GM19240 (cell line): Measurements from ENCODE around the gene ATXN7L2.
A peak's percentile ranks its signal among the peaks of the same experiment; 100 is the strongest.

ENCODE experiments used
- DNase-seq: peaks from one replicate; pipeline ENCODE4 v3.0.0; 2011; ENCODE audit warnings: low spot score; ENCODE audit not compliant: insufficient read length

Gene ATXN7L2

DNA sequence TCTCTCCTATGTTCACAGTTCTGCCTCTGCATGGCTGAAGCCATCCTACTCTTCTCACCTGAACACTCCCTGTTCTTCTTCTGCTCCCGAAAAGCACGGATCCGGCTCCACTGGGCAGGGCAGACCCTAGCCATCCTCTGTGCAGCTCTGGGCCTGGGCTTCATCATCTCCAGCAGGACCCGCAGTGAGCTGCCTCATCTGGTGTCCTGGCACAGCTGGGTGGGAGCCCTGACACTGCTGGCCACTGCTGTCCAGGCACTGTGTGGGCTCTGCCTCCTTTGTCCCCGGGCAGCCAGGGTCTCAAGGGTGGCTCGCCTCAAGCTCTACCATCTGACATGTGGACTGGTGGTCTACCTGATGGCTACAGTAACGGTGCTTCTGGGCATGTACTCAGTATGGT is 12.0 kb downstream of the ATXN7L2 start:
- no peak for DNase-seq

DNA sequence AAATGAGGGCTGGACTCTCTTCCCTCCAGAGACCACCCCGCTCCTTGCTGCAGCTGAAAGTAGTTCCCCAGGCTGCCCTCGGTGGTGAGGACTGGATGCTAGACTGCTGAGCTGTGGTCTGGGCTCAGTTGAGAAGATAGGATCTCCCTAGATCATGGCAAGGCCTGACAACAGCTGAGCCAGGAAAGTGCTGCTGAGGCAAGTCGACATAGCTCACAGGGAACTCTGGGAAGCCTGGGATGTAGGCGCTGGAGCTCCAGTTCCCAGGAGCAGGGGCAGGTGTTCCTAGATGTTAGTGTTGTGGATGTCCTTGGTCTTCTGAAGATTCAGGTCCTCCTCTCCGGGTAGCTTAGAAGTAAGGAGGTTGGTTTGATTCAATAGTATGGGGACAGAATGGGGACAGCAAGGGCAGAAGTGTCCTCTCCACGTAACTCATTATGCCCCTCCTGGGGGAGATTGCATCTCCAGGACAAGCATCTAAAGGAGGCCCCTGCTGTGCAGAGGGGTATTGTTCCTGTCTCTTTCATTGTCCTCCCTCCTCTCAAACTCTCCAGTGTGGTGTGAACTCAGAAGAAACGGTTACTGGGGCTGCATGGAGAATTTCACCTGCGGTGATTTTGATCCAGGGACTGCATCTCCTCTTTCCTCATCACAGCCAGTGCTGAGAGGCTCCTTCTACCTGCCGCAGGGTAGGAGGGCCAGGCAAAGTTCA is 13.9 kb downstream of the ATXN7L2 start:
- DNase-seq: no peak

DNA sequence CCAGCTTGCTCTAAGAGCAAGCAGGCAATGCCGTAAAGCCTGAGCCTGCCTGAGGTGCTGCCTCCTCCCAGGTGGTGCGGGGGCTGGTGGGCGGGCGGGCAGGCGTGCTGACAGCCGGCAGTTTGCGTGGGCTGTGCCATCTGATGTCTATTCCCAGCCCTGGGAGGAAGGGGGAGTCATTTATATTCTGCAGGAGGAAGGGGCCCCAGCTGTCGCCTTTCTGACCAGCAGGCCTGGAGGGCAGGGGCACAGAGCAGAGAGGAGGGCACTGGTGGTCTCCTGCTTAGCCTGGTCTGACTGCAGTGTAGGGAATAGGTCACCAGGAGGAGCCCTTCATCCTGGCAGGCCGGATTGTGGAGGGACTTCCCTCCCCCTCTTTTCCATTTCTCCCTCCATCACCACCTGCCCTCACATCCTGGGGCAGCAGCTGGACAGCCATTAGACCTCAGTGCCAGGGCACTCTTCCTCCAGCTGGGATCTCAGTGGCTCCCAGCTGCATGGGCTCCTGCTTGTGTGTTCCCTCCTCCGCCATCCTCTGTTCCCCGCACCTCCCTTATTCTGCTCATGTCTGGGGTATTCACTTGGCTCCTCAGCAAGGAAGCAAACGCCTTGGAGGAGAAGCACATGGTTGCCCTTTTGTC is 14.6 kb downstream of the ATXN7L2 start:
- DNase-seq: no peak

DNA sequence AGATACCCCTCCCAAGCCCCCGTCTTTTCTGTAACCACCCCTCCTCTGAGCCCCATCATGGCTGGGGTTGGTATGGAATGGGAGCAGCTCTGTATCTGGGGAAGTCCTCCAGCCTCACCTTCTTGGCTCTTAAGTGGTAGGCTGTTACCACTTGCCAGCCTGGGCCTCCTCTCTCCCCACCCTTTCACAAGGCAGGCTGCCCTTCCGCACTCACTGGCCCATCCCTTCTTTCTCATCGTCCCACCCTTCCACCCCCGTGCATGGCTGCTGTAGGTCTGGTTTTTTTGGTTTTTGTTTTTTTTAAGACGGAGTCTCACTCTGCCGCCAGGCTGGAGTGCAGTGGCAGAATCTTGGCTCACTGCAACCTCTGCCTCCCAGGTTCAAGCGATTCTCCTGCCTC is 15.4 kb downstream of the ATXN7L2 start:
- no peak for DNase-seq

DNA sequence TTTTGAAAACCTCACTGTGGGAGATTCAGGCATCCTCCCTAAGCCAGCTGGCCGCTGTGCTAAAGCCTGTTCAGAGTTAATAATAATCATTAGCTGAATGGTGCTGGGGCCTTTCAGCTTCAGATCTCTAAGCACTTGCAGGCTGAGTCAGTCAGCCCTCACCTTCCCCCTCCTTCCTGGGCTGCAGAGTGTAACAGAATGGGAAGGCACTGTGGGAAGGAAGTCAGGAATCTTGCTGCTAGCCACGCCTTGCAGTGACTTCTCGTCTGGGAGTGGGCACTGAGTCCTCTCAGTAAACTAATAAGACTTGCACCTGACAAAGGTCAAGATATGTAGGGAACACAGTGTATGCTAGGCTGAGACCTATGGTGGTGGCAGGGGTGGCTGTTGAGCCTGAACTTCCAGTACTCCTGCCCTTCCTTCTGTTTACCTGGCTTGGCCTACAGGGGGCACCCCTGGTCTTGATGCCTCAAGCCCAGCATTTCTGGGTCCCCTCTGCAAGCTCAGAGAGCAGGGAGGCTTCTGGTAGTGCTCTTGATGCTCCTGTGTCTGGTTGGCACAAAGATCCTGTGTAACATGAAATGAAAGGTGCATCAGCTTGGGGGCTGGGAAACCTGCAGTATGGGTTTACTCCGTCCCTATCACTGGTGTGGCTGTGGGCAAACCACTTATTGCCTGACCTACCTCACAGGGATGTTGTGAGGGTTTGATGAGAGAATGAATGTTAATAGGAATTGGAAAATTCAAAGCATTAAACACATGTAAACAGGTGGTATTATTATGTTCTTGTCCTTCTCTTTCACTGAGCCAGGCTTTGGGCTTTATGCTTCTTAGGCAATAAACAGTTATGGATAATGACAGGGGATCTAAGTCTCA is 16.2 kb downstream of the ATXN7L2 start:
- no peak for DNase-seq

DNA sequence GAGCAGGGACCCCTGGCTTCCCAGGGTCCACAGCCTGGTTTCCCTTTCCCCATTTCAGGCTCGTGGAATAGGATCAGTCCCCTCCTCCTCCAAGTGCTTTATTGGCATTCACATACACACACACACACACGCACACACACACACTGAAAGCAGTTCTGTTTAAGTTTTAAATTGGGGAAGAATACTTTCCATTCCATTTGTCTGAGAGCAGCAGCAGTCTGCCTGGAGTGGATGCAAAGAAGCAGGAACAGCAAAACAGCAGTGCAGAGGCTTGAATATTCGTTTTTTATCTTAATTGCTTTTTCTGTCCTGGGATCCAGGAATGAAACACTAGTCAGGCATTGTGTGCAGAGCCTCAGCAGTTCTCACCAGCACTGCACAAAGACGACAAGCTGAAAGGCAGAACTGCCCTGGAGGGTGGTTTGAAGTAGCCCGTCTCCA is 17.3 kb downstream of the ATXN7L2 start:
- no peak for DNase-seq

DNA sequence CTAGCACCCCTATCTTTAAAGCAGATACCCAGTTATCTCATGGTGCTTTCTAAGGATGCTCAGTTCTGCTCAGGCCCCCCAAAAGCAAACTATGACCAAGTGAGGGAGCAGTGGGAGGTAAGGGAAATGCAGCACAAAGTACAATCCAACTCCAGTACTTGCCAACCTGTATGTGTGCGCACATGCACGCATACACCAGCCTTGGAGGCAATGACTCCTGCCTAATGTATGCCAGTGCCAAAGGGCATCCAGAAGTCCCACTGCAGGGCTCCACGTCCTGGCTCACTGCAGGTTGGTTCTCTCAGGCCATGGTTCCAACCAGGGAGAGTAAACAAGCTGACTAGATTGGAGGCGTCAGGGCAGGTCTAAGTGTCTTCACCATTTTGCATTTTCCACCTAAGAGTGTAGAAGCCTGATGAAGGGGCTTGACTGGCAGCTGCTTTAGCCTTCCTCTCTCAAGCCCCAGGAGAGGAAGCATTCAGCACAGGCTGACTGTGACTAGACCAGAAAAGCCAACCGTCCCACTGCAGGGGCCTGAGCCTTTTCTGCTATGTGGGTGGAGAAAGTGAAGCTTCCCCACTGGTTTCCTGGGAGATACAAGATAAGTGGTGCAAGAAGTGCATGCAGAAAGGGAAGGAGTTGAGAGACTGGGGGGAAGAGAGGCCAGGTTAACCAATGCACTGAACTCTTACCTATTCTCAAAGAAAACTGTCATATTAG is 18.1 kb downstream of the ATXN7L2 start:
- DNase-seq: no peak

DNA sequence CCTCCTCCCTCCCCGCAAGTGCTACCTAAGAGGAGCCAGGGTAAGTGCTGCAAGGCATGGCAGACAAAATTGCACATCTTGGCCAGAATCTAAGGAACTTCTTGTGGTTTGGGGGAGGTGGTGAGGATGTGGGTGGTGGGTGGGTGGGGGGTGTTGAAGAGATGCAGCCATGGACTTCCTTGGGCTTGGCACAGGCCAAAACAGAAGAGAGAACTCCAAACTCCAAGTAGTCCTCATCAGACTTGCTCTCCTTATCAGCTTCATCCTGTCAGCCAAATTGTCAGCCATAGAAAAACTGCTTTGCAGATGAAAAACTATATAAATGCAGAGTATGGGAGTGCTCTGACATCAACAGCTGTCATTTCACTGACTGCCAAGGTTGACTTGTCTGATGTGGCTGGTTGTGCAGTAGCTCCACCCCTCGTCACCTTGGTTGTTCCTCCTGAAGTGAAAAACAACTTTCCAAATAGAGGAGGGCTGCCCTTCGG is 18.7 kb downstream of the ATXN7L2 start:
- no peak for DNase-seq

DNA sequence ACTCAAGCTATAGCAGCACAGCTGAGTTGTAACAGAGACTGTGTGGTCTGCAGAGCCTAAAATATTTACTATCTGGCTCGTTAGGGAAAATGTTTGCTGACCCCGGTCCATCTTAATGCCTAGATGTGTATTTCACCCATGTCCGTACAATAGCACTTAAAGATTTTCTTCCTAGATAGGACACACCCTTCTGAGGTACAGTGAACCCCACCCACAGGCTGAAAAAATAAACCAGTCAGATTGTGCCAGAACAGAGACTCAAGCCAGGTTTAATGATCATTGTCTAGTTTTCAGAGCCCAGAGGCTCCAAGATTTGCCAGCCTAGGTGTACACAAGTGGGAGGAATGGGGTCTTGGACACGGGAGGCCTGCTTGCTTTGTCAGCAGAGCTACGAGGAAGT is 20.2 kb downstream of the ATXN7L2 start:
- no peak for DNase-seq

DNA sequence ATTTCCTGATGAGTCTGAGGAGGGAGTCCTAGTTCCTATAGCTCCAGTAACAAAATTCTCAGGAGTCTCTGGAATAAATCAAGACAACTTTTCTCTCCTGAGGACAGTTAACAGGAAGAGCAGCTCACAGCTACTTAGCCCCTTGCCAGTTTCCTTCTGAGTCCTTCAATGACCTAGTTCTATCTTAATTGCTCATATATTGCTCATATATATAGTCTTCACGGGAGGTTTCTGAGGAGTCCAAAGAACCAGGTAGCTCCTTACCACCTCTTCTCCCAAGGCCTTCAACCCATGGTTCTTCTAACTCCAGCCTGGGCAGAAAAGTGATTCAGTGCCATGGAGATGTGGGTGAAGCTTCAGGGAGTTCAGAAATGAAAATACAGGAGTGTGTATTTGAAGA is 21.3 kb downstream of the ATXN7L2 start:
- no peak for DNase-seq

DNA sequence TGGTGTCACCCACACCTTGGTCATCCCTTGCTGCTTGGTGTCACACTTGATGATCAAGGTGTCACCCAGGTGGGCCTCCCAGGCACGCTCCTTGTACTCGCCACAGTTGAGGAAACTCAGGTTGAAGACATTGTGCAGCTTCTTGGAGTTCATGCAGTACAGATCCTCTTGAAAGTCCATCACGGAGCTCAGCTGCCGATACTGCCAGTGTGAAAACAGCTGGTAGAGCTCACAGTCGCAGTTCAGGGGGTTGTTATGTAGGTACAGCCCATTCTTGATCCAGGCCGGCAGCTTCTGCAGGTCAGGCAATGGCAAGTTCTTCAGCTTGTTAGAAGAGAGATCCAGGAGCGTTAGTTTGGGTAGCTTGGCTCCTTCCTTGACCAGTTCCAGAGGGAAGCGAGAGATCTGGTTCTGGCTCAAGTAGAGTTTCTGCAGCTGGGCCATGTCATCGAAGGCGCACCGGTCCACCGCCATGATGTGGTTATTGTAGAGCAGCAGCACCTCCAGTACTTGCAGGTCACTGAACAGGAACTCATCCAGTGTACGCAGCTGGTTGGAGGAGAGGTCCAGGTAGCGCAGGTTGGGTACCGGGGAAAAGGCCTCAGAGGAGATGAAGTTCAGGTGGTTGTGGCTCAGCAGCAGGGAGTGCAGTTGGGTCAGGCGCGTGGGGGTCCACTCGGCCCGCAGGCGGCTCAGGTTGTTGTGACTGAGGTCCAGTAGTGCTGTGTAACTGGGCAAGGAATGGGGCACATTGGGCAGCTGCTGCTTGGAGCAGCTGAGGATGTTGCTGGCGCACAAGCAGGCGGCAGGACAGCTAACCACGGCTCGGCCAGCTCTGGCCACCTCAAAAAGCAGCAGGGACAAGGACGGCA is 24.5 kb downstream of the ATXN7L2 start:
- DNase-seq: no peak

DNA sequence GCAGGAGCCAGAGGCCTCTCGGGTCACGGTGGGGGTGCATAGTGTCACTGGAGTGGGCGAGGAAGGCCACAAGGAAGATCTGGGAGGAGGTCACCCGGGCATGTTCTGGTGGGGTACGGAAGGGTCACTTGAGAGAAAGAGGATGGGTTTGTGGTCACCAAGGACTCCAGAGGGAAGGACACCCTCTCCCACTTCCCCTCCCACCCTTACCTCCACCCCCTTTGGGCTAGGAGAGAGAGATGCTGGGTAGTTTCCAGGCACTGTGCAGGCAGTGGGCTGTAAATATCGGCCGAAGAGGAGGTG is 25.1 kb downstream of the ATXN7L2 start:
- DNase-seq: no peak

DNA sequence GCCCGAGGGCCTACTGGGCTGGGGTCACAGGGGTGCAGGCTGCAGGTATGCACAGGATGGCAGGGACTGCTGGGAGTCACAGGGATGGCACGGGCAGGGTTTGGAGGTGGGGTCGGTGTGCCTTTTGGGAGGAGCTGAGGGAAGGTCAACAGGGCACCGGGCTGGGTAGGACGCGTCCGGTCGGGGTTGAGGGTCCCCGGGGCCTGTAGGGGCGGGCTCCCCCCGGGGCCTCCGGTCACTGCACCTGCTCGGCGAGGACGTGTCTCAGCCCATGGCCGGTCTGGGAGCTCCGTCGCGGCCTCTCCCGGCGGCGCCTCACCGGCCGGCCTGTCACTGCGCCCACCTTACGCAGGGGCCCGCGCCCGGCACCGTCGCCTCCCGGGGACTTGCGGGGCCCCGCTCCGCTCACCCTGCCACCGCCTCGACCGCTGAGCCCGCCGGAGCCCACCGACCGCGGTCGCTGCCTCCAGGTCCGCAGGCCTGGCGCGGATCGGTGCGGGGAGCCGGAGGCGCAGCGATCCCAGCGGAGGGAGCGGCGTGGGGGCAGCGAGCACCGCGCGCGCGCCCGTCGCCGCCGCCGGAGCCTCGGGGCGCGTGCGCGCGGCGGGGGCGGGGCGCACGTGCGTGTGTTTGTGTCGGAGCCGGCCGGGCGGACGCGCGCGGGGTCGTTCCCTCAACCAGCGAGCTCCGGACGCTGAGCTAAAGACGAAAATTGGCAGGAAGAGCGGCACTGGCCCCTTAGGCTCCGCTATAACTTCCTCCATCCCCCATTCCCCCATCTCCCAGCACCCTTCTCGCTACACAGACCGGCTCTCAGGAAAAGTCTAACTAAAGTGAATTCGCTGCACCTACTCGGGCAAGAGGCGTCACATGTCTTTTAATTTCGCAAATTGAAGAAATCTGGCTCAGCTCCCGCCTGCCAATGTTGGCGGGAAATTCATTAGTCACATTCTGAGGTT is 25.8 kb downstream of the ATXN7L2 start, which contains the start of gene AMIGO1:
AMIGO1 (minus strand) TSS at position 552 of the 959 bp plus-strand sequence. CDS start 815 bp downstream, outside the sequence.
- DNase-seq: peak; percentile 61

DNA sequence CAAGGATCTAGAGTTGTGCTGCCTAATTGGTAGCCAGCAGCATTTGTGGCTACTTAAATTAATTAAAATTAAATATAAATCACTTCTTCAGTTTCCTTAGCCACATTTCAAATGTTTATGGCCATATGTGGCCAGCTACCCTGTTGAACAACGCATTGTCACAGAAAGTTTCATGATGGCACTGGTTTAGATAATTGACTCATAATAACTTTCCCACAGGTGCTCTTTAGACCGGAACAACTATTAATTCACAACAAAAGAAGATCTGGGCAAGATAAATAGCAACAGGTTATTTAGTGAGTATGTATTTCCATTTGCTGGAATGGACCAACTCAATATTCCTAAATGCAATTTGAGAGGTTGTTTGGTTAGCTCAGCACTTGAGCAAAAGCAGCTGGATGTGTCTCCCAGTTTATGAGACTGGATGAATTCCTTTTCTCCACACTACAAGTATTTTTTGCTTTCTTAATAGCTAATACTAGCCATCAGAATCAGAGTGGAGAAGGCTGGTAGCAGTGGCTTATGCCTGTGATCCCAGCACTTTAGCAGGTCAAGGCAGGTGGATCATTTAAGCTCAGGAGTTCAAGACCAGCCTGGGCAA is 29.5 kb downstream of the ATXN7L2 start:
- no peak for DNase-seq

DNA sequence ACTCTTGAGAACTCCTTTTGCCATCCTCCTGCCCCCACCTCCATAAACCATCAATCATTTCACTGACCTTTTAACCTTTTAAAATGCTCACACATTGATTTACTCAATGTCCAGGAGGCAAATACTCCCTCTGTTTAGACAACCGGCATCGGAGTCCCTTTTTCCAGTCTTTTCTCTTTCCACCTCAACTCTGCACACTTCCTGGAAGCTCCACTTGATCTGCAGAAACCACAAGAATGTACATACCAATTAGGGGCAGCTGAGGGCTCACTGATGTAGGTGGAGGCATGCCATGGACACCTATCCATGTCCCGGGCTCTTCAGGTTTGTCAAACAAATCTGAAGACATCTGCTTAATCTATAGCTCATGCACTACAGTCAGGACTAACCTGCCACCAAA is 31.1 kb downstream of the ATXN7L2 start:
- no peak for DNase-seq

DNA sequence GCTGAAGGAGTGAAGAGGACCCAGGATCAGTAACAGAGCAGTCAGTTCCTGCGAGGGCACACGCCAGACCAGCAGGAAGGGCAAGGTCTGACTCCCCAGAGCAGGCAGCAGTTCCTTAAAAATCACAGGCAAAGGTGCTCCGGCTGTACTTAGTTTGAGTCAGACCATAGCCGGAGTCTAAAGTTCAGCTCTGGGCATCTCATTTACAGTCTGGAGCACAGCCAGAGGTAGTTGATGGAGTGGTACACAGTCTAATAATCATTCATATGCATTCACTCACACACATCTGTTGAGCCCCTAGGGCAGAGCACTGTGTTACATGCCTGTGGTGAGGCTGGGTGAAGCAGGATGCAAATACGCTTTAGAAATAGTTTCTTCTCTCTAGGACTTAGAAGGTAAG is 33.2 kb downstream of the ATXN7L2 start:
- DNase-seq: no peak

DNA sequence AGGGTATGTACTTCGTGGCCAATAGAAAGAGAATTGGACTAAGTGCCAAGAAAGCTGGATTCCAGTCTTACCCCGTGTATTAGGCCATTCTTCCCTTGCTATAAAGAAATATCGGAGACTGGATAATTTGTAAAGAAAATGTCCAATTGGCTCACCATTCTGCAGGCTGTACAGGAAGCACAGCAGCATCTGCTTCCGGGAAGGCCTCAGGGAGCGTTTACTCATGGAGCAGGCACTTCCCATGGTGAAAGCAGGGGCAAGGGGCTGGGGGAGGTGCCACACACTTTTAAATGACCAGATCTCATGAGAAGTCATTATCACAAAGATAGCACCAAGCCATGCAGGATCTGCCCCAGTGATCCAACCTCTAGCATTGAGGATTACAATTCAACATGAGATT is 33.6 kb downstream of the ATXN7L2 start:
- no peak for DNase-seq

DNA sequence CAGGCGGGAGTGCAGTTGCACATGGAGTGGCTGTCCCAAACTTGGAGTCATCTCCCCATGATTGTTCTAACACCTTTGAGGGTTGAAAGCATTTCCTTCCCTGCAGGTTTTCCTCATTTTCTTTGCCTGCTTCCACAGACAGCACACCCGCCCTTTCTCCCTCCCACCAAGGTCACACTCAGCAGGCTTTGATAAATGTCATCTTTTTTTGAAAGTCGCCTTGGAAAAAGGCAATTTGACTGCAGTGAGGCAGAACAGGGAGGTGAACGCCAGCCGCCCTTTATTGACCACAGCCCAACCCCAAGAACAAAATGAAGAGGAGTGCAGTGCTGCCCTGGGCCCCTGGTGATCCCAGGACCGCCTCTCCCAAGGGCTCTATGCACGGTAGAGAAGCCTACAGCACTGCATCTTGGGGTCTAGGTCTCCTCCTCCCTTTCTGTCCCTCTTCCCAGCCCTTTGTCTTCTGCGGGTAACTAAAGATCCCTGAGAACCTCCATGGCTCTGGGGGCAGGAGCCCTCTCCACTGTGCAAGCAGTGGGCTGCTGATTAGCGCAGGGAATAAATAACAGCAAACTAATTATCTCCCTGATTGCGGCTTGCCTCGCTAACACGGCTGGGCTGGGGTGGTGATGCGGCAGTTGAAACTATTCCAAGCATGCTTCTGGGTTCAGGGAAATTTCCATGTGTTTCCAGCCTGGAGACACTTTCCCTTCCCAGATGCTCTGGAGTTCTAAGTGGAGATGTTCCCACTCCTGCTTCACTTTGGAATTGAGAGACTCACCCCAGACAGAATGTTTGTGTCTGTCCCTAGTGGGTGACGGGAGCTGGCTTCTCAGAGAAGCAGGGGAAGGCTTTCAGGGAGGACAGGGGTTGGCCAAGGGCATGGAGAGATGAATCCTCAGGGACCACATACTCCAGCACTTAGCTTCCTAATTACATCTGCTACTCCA is 37.6 kb downstream of the ATXN7L2 start:
- DNase-seq: no peak
